ES-I3 (cell line): ENCODE results near the gene EVX2.

Experiments used
- H3K36me3 ChIP-seq: 2 replicates; pipeline ENCODE4 v1.6.1; 2013; ENCODE audit warnings: mild to moderate bottlenecking, low read length, control low read depth, moderate library complexity; ENCODE audit not compliant: insufficient read depth
- H3K4me1 ChIP-seq: 2 replicates; pipeline ENCODE4 v1.6.1; 2013; ENCODE audit warnings: mild to moderate bottlenecking, control low read depth, low read length; ENCODE audit not compliant: insufficient read depth
- H3K9ac ChIP-seq: 2 replicates; pipeline ENCODE4 v1.6.1; 2013; ENCODE audit warnings: low read depth, mild to moderate bottlenecking, low read length, moderate library complexity
- H3K9me3 ChIP-seq: 2 replicates; pipeline ENCODE4 v1.6.1; 2013; ENCODE audit warnings: mild to moderate bottlenecking, low read length, moderate library complexity; ENCODE audit not compliant: control insufficient read depth, insufficient read depth

EVX2 gene

DNA sequence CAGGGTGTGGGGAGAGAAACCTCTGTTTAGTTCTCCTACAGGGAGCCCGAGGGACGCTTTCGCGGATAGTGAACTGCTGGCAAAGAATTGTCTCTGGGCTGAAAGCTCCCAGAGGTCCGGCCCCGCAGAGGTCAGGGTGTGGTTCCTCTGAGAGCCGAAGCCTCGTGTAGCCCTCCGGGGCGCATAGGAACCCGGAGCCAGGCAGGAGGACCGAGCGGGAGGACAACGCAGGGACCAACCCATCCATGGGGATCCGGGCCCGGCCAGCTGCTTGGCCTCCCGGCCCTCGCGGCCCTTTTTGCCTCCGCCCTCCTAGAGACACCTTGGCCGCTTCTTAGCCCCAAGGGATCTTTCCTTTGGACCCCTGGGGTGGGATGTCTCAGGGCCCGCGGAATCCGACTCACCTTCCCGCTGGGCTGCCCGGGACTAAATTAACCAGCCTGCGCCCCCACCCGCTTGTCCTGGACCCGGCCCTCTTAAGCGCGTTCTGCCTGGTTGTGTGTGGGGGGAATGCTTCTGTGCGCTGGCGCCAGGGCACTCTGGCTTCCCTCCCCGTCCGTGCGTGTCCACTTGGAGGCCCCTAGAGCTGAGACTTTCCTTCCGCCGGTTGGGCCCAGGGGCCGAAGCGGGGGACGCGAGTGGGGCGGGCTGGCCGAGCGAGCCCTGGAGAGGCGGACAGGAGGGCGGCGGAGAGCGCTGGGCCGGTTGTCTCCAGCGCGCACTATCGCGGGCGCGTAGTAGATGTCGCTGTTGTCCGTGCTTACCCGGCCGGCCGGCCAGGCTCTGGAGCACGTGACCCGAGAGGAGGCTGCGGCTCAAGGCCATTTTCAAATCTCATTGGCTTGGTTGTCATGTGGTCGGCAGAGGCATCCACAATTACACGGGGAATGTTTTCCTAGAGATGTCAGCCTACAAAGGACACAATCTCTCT is 32.4 kb upstream of the EVX2 start, which contains the start of gene HOXD10:
TSS of gene HOXD10 (plus strand) at position 896 of the 931 bp plus-strand sequence. CDS start 56 bp downstream, outside the sequence.
- no peaks in the 10 kb centered on the region; the same call in 1 of the 2 replicates for H3K9me3 ChIP-seq
- peak within 1 kb of the TSS; percentile 30; the same call in 1 of the 2 replicates for H3K9ac ChIP-seq
- no peaks in the 10 kb centered on the region for H3K36me3 ChIP-seq

DNA sequence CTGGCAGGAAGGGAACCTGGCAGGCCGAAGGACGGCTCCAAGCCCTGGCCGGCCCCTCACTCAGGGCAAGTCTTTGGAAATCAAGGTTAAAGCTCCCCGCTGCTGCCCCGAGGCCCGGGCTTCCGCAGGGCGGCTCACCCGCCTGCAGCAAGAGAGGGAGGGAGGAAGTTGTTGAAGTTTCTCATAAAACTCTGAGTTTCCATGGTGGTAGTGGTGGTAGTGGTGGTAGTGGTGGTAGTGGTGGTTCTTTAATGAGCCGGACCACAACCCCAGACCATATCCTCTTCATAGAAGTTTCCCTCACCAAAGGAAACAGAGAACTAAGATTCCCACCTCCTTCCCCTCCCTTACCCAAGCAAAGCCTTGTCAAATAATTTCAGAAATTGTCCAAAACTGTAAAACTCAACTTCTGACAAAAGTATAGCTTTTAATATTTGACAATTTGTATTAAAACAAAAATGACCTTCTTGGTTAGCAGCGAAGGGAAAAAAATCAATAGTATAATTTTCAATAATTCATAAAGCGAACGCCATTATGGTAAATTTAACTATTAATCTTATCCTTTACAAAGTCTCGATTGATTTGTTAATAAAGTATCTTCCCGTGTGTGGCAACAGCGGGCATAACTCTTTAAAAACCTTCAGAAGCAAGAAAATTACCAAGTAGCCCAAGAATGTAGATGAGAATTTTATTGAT is 31.3 kb upstream of the EVX2 start:
- Histone ChIP-seq H3K9ac (no peak overlapping the region), H3K4me1 (no peaks in the 10 kb centered on the region), H3K36me3 (no peaks in the 10 kb centered on the region), H3K9me3 (no peaks in the 10 kb centered on the region; the same call in 1 of the 2 replicates)

More for the DNA sequence above, 32.4 kb upstream of the EVX2 start, which contains the start of gene HOXD10:
- no peaks in the 10 kb centered on the region for H3K4me1 ChIP-seq

DNA sequence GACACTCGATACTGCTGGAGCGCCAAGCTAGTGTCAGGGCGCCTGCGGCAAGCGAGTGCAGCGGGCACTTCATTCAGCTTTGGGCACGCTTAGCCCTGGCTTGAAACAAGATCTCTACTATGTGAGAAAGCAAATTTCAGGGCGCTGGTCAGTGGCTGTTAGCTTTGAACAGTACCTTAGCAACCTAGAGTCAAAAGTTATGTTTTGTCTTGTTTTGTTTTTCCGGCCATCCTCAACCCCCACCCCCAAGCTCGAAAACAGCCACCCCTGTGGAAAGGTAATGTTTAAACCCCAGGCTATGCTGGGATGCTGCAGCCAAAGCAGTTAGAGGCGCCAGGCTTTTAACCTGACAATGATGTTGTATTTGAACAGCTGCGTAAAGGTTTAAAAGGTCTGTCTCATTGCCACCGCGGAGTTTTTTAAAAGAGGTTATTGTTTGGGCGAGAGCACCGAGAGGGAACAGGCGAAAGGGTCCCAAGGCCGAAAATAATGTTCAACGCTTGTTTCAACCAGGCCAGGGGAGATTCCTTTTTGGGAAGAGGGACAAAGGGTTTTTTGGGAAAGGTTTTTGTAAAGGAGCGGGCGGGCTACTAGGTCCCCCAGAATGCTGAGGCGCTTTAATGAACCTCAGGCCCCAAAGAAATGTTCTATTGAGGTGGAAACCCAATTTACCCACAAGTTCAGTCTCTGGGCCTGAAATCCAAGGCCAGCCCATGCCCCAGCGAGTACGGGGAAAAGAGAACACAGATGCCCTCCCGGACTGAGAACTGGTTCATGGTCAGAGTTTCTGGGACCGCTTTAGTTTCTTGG is 30.6 kb upstream of the EVX2 start:
- no peaks in the 10 kb centered on the region; the same call in 1 of the 2 replicates for H3K9me3 ChIP-seq
- no peaks in the 10 kb centered on the region for H3K4me1 ChIP-seq
- no peak overlapping the region for H3K9ac ChIP-seq
- H3K36me3 ChIP-seq, result no peaks in the 10 kb centered on the region

DNA sequence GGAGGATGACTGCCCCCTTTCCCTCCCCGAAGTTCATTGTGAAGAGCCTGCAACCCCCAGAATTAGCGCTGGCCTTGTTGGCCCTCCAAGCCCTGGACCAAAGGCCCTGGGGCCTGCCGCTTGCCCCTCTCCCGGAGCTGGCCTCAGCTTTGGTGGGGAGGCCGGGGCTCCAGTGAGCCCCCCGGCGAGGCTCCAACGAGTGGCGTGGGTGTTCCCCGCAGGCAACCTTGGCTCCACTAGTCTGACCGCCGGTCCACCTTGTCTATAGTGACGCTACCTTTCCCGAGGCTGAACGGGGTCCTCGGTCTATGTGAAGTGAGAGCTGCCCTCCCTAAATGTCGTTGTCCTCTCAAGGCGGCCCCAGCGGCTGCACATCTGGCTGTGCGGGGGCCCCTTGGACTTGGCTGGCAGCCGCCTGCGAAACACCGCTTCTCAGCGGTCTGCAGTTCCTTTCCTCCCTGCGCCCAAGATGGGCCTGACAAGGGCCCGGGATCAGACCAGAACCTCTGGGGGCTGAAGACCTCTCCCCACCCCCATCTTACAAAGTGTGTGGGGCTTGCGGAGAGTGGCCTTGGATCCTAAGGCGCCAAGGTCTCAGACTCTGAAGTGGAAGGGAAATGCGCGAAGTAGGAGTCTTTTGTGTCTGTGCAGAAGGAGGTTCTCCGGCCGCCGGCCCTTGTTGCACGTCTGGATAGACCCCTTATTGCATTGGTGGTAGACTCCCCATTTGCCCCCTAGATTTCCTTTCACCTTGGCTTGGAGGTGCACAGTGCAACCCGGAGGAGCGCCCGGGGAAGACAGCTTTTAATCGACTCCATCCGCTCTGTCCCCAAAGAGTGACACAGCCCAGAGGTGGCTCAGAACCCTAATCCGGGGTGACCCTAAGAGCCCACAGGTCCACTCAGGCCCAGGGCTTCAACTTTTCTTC is 28.9 kb upstream of the EVX2 start:
- Histone ChIP-seq H3K36me3 (no peaks in the 10 kb centered on the region), H3K9ac (no peak overlapping the region), H3K9me3 (no peaks in the 10 kb centered on the region; the same call in 1 of the 2 replicates), H3K4me1 (no peaks in the 10 kb centered on the region)

DNA sequence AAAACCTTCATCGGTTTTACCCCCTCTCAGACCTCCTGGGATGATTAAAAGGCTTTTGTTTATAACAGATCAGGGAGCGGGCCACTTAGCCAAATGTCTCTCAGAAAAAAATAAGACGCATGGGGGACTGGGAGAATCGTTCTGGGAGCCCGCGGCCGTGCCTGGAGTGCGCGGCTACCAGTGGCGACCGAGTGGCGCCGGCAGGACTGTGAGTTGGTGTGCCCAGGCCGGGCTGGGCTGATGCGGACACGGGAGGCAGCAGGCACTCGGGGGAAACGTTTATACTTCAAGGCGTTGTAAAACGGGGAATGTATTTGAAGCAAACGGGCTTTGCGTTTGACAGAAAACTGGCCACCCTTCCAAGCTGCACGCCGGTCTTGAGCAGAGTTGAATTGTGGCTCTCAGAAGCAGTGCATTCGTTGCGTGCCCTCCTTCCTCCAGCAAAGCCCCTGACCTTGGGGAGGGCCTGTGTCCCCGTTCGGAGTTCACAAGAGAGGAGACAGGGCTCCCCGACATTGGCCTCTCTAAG is 28.1 kb upstream of the EVX2 start:
- Histone ChIP-seq H3K9ac (no peak overlapping the region), H3K36me3 (no peaks in the 10 kb centered on the region)

DNA sequence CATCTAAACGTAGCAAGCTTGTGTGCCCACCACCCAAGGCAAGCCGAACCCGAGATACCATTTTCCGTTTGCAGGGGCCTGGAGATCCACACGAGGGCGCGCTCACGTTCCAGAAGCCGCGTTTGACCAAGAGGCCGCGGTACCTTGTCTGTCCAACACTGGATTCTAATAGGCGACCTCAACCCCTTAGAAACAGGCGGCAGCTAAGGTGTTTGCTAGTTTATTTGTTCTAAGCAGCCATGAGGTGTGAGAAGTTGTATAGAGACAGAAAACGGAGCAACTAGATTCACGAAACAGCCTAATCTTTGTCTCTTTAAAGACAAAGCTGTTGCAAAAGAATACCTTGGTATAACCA is 27.5 kb upstream of the EVX2 start:
- Histone ChIP-seq H3K9me3 (no peaks in the 10 kb centered on the region), H3K4me1 (no peaks in the 10 kb centered on the region), H3K9ac (no peak overlapping the region), H3K36me3 (no peaks in the 10 kb centered on the region)

More for the DNA sequence above, 28.1 kb upstream of the EVX2 start:
- H3K4me1 ChIP-seq, result no peaks in the 10 kb centered on the region
- H3K9me3 ChIP-seq, result no peaks in the 10 kb centered on the region; the same call in 1 of the 2 replicates

DNA sequence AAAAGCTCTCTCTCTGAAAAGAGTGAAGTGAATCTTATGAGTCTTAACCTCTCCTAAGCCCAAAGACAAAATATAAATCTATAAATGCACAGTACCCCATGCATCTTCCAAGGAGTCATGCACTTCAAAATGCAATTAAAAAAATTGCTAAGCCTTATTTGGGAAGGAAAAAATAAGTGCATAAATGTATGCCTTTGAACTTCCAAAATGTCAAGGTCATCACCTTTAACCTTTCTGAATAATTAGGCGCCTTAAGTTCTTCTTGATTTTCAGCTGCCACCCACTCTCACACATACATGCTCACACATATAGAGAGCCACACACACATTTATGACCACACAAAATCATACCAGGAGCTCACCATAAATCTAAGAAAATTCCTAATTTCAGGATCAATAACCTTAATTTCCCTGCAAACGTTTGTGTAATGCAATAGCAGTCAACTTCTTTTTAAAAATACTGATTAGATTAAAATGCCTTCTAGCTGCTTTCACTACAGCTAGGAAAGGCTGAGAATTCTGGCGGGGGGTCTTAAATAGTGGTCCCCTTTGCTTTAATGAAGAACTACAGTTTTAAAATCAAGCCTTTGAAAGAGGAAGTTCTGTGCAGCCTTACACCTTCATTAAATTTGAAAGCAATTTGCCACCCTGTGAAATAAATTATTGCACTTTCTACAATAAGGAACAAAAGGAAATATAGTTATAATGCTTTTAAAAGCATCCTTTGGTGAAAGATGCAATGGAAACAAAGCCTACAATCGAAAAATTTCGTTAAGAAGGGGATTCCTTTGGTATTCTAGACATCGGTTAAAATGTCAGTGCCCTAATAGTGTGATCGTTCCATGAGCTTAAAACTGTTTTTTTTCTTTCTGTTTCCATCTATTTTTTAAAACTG is 26.9 kb upstream of the EVX2 start:
- no peaks in the 10 kb centered on the region for H3K9me3 ChIP-seq
- no peak overlapping the region for H3K9ac ChIP-seq
- H3K36me3 ChIP-seq, result no peaks in the 10 kb centered on the region
- peaks cover 3% of the 10 kb centered on the region; the same call in 1 of the 2 replicates for H3K4me1 ChIP-seq

DNA sequence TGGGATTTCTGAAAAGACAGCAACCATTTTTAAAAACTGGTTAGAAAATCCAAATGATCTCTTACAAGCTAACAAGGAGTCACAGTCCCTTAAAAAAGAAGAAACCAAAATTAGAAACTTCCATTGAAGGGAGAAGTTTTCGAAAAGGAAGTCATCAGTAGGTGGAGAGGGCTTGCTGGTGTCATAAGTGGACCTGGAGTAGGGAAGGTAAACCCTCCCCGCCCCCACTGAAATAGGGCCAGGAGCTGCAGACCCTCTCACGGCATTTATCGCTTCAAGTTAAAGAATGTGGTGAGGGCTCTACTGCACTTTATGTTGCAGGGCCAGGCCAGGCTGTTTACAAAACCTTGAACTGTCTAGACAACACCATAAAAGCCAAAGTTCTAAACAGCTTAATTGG is 26.2 kb upstream of the EVX2 start:
- no peaks in the 10 kb centered on the region for H3K9me3 ChIP-seq
- no peaks in the 10 kb centered on the region for H3K36me3 ChIP-seq
- no peak overlapping the region for H3K9ac ChIP-seq
- peaks cover 4% of the 10 kb centered on the region; the same call in 1 of the 2 replicates for H3K4me1 ChIP-seq

DNA sequence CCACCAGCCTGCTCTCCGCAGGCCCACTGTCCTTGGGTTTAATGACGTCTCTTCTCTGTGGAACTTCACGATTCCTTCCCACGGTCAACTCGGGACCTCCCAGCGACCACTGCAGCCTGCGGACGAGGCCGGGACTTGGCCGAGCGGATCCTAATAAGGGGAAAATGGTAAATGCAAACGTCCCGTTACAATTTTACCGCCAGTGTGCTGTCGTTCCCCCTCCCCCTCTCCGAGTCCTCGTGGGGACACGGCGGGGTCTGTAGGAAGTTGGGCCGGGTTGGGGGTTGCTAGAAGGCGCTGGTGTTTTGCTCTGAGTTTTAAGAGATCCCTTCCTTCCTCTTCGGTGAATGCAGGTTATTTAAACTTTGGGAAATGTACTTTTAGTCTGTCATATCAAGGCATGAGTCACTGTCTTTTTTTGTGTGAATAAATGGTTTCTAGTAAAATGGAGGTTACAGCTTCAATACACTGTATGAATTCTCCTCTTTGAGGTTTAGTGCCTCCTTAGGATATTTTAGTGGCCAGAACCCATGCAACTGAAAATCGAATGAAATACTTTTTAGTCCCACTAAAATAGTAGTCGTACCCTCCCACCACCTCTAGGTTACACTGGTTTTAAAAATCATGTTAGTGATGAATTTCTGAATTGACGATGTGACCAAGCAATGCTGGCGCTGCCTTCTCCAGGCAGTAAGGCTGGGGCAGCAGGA is 25.6 kb upstream of the EVX2 start:
- H3K9me3 ChIP-seq, result no peaks in the 10 kb centered on the region
- peaks cover 4% of the 10 kb centered on the region; the same call in 1 of the 2 replicates for H3K4me1 ChIP-seq
- H3K9ac ChIP-seq, result no peak overlapping the region
- no peaks in the 10 kb centered on the region for H3K36me3 ChIP-seq

DNA sequence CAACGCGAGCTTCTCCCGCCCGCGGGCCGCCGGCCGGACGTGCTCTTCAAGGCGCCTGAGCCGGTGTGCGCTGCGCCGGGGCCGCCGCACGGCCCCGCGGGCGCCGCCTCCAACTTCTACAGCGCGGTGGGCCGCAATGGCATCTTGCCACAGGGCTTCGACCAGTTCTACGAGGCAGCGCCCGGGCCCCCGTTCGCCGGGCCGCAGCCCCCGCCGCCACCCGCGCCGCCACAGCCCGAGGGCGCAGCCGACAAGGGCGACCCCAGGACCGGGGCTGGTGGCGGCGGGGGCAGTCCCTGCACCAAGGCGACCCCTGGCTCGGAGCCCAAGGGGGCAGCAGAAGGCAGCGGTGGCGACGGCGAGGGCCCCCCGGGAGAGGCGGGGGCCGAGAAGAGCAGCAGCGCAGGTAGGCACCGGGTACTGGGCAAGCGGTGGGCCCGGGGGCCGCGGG is 24.0 kb upstream of the EVX2 start:
- peak overlapping the region; percentile 6; the same call in 1 of the 2 replicates for H3K9ac ChIP-seq
- H3K4me1 ChIP-seq, result peaks cover 4% of the 10 kb centered on the region; the same call in 1 of the 2 replicates
- H3K9me3 ChIP-seq, result no peaks in the 10 kb centered on the region
- H3K36me3 ChIP-seq, result no peaks in the 10 kb centered on the region

DNA sequence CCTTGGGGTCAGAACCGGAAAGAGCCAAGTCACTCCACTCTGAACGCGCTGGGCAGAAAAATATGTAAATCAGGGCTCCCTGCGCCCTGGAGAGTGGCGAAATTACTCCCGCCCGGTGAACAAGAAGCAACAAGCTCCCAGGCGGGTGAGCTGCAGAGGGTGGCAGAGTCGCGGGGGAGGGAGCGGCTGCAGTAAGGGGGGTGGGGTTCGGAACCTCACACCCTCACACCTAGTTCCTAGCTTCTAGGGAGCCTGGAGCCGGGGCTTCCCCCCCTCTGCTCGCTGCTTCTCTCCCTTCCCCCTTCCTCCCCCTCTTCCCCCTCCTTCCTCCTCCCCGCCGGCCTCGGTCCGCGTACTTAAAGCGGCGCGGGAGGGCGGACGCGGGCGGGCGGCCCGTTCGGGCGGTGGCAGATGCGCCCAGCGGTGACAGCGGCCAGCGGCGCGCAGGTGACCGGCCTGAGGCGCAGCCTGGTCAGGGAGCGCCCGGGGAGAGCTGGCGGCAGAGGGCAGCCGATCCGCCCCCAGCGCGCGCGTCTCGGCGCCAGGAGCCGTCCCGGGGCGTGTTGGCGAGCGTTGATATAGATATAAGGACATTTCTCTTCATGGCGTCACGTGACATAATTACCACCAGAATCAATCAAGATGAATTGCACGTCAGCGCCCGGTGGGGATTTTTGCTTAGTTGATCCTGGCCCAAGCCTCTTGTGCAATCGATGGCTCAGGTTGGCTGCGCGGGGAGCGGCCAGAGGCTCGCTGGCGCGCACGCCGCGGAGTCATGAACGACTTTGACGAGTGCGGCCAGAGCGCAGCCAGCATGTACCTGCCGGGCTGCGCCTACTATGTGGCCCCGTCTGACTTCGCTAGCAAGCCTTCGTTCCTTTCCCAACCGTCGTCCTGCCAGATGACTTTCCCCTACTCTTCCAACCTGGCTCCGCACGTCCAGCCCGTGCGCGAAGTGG is 23.1 kb upstream of the EVX2 start, which contains the start of gene HOXD11:
TSS of gene HOXD11 (plus strand) at position 700 of the 959 bp plus-strand sequence. CDS start at position 776, 76 bp downstream.
- peak within 1 kb of the TSS; percentile 45; the same call in 1 of the 2 replicates for H3K9ac ChIP-seq
- no peaks in the 10 kb centered on the region for H3K9me3 ChIP-seq
- H3K36me3 ChIP-seq, result no peaks in the 10 kb centered on the region
- peaks cover 4% of the 10 kb centered on the region; the same call in 1 of the 2 replicates for H3K4me1 ChIP-seq
